HG02885 (cell line): ENCODE data around the gene MTPN.

Experiments used
- ATAC-seq: cut with Tn5 transposase; IDR thresholded peaks from one replicate; pipeline ENCODE4 v1.9.1; 2021; ENCODE audit warnings: mild to moderate bottlenecking; ENCODE audit not compliant: unreplicated experiment, poor library complexity

Gene MTPN

DNA sequence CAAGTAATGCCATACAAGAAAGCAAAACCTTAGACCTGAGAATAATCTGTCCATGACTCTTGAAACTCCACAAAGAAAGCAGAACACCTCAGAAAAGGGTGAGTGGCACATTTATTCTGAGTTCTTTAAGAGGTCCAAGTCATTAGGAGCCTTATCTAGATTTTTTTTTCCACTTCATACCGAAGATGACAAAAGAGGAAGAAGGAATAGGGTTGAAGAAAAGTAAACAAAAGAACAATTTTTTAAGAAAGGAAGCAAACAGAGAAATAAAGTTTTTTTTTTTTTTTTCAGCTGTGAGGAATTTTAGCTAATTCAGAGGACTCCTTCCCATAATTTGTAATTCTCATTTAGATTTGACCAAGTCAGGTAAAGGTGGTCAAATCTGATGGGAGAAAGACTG is 13.1 kb upstream of the MTPN start:
- ATAC-seq: no peak

DNA sequence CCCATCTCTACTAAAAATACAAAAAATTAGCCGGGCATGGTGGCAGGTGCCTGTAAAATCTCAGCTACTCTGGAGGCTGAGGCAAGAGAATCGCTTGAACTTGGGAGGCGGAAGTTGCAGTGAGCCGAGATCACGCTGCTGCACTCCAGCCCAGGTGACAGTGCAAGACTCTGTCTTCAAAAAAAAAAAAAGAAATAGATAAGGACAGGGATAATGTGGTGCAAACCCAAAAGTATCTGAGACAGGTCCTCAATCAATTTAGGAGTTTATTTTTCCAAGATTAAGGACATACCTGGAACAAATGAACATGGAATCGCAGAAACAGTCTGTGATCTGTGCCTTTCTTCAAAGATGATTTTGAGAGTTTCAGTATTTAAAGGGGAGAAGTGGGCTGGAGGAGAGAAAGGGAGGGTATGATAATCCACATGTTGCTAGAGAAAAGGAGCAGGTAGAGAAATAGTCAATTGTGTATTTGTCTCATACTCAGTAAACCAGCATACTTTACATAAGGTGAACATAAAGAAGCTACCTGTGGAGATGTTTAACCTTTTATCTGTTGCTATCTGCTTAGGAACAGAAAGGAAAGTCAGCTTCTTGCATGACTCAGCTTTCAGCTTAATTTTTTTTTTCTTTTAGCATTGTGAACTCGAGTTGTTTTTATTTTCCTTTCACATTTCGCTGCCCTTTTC is 4.9 kb upstream of the MTPN start:
- no peak for ATAC-seq

DNA sequence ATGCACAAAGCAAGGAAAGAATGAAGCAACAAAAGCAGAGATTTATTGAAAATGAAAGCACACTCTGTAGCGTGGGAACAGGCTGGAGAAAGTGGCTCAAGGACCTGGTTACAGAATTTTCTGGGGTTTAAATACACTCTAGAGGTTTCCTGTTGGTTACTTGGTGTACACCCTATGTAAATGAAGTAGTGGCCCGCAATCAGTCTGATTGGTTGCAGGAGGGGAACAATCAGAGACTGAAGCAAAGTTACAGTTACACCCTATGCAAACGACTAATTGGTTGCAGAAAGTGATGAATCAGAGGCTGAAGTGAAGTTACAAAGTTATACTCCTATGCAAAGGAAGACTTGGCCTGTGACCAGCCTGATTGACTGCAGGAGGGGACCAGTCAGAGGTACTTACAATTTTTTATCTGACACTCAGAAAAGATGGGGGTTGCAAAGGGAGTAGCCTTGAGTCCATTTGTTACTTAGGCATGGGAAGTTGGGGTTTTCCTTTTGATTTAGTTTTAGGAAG is 3.6 kb upstream of the MTPN start:
- ATAC-seq: peak; percentile 71

DNA sequence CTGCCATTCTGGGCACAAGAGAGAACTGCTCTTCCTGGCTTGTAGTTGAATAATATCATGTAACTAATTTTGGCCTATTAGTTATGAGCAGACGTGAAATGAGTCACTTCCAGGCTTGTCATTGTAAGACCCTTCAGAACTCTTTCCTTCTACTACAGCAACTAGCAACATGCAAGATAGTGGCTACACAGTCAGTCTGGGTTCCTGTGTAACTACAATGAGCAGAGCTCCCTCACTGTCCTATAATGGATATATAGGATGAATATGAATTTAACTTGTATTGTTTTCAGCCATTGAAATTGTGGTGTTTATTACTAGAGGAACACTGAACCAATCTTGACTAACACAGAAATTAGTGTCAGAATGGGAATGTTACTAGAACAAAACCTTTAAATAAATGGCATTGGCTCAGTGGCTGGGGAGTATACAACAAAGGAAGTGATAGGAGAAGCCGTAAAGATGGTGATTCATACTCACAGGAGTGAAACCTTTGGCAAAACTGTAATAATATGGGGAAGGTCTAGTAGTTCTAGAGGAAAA is 2.9 kb upstream of the MTPN start:
- peak; percentile 29 for ATAC-seq

DNA sequence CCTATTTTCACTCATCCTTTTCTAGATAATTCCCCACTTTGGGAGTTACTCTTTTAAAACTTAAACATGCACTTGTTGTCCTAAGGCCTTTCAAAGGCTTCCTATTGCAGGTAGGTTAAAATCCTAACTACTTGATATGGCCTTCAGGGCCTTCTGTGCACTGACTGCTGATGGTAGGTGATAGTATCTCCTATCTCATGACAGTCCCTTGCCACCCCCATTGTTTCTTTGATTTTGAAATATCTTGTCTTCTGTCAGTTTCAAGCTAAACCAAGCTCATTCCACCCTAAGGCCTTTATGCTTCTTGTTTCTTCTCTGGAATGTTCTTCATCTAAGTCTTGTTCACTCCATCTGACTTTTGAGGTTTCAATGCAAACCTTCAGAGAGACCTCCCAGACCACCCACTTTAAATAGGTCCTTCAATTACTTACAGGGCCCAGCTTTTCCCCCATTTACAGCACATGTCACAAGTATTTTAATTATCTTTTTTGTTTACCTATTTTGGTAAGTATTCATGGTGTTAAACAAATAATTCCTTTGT is 2.4 kb upstream of the MTPN start:
- ATAC-seq: no peak

DNA sequence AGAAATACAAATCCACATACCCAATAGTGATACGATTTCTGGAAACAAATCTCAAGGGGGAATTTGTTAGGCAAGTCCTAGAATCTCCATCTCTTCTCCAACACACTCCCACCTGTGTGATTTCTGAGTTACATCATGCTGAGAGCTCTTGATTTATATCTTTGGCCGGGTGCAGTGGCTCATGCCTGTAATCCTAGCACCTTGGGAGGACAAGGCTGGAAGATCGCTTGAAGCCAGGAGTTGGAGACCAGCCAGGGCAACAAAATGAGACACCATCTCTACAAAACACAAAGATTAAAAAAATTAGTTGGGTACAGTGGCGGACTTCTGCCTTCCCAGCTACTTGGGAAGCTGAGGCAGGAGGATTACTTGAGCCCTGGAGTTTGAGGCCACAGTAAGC is 1.5 kb upstream of the MTPN start:
- ATAC-seq: no peak

DNA sequence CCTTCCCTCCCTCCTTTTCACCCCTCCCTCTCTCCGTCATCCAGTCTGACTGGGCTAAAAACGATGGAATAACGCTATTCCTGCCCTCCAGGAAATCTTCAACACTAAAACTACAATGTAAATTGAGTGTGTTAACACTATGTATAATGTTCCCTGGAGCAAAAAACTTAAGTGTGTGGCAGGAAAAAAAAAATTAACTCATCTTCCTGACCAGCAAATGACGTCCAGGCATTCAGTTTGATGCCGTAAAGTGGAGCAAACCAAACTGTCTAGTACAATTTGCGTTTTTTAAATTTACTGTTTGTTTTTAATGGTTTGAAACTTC is 545 bp upstream of the MTPN start:
- ATAC-seq: no peak

DNA sequence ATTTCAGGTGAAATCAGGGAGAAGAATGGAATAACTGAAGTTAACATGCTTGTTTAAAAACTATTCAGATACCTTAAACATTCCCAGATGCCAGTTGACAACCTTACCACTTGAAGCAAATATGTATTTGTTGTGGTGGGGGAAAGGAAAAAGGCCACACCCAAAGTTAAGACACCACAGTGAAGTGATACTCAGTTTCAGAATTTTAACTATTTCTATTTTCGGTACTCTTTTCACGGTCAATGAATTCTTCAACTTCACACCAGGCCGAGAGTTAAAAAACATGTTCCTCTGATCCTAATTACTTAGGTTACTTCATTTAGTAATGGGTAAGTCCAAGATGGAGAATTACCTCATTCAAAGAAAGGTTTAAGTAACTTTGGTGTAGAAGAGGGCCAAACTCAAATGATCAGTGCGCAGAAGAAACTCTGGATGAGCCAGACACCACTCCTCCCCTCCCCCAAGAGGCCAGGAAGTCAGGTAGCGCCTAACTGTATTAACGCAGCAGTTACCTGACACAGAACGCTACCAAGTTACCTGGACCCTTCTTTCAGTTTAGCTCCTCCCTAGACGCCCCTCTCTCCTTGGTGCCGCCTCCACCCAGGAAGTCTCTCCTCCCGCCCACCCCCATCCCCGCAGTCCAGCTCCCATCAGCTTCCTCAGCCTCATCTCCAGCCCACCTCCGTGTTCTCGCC is 700 bp downstream of the MTPN start:
- ATAC-seq: peak; percentile 21

DNA sequence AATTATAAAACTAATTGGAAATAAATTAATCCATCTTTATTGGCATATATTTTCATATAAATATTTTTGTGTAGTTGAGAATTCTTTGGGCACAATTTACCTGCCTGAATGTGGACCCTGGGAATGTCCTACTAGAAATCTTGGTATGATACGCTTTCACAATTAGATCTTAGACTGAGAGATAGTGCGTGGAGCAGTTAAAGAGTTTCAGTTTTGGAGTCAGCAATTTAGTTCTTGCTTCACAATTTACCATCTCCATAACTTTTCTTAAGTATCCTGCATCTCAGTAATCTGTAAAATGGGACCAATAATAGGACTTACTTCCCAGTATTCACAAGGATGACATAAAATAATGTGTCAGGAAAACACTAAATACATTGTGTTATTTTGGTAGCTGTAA is 2.0 kb downstream of the MTPN start:
- no peak for ATAC-seq

DNA sequence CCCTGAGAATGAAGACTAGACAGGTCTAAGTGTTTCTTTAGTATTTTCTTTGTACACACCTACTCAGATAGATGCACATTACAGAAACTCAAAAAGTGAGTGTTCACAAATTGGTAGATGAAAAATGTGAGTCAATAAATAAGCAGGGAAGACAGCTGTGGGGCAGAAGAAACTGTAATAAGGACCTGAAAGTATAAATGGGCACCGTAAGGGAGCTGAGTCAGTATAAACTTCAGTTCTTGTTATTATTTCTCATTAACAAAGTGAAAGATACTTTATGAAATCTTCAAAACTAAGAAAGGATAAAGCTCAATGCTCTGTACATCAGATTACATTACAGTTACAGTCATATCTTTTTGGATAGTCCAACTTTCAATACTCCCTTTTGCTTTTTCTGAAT is 2.5 kb downstream of the MTPN start:
- ATAC-seq: no peak

DNA sequence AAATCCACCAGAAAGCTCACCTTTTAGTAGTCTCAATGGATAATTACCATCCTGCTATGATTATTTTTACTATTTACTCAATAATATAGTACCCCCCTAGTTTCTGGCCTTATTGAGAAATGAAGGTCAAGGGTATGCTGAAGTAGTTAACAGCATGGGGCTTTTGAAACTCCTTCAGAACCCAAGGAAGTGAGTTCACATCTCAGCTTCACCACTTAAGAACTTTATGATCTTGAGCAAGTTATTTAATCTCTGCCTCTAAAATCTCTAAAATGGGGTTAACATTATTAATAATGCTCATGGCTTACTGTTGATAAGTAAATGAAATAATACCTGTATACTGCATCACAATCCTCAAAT is 5.8 kb downstream of the MTPN start:
- ATAC-seq: peak; percentile 15

DNA sequence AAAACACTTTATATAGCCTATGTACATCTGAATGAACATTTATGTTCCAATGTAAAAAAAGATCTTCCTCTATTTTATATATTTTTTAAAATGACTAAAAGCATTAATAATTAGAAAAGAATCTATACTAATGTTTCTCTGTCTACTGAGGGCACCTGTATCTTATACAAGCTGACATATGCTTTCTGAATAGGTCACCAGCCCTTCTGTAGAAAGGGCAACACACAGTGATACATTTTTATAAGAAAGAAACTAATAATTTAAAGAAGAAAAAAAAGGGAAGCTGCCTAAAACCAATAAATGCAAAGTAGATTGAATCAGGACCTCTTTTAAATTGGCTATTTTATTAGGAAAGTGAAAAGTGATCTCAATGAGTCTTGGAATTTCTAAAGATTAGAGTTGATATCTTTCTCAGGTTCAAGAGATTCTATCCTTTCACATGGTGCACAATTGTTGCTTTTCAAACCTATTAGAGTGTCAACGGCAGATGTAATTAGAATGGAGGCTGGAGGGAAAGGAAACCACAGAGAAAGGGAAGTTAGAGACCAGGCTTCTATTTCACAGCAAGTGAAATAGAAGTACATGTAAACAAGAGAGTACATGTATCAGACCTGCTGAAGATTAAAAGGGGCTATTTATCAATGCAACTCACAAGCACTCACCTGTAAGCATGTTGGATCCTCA is 6.3 kb downstream of the MTPN start:
- ATAC-seq: peak; percentile 84

DNA sequence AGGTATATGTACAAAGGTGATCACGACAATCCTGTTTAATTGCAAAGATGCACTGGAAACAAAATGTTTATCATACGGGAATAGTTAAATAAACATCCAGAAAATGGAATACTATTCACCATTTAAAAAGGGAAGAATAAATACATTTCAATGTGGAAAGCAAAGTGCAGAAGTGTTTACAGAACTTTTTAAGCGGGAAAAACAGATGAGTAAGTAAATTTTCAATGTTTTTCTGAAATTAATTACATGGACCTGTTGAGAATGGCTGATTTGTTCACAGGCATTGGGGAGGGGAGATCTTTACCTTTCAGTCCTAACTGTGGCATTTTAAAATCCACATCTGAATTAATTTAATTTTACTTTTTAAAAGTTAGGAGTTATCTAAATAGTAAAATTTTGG is 7.1 kb downstream of the MTPN start:
- ATAC-seq: no peak

DNA sequence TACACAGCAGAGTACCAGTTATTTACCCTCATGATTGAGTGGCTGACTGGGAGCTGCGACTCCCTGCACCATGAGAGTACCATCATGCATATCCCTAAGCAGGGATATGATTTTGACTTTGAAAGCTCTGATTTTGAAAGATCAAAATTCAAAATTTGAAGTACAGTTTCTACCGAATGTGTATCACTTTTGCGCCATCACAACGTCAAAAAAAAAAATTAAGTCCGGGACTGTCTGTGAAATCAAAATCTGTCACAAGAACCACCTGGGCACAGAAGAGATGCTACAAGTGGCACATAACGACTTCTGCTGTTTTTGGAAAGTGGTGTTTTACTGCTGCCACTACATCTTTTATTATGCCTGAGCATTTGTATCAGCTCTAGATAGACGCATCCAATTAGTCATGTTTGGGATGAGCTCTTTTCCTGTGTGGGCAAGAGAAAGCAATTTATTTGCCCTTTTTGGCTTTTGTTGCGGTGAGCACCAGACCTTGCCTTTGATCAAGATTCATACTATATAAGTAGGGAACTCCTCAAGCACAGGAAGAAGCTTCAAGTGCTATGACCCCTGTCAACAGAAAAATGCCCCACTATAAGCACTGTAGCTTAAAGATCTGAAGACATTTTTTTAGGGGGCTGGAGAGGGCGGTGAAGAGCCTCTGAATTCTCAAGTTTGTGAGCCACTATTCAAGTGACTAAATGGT is 10.7 kb downstream of the MTPN start:
- ATAC-seq: no peak

DNA sequence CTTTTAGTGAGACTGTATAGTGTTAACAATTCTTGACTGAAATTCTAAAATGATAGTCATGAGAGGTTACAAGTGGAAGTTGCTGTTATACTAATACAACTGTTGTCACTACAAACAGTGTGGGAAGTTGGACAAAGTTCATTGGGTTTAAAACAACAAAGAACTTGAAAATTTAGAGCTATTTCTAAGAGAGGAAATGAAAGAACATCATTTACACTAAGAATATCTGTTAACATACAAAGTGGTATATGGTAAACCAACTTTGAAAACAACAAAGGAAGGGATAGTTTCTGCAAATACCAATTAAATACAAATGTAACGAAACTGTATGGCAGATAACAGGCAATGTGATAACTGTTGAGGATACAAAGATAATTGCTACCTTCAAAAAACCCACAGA is 11.6 kb downstream of the MTPN start:
- peak; percentile 74 for ATAC-seq

DNA sequence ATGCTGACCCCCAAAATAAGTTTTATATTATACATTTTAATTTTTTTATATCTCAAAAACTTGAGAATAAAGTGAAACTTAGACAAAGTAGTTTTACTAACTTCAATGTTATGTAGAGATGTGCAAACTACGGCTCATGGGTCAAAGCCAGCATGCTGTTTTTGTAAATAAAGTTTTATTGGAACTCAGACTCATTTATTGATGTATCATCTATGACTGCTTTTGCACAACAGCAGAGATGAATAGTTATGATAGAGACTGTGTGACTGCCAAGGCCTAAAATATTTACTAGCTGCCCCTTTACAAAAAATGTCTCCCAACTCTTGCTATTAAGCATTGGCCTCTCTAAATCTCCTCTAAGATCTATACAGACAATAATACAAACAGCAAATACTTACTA is 12.4 kb downstream of the MTPN start:
- no peak for ATAC-seq

DNA sequence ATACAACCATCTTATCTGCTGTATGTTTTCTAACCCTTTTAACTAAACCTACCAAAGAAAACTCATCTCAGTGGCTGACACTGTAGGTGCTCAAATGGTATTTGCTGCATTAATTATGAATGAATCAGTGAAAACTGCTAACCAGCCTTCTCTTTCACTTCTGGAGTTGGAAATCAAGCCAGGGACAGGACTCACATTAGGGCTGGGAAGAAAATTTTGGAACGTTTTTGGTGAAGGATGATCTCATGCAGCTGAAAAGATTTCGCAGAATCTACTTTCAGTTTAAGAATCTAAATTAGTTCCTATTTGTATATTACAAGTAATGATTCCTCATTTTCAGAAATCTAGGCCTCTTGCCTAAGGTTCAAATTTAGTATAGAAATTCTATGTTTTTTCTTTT is 12.9 kb downstream of the MTPN start:
- no peak for ATAC-seq

DNA sequence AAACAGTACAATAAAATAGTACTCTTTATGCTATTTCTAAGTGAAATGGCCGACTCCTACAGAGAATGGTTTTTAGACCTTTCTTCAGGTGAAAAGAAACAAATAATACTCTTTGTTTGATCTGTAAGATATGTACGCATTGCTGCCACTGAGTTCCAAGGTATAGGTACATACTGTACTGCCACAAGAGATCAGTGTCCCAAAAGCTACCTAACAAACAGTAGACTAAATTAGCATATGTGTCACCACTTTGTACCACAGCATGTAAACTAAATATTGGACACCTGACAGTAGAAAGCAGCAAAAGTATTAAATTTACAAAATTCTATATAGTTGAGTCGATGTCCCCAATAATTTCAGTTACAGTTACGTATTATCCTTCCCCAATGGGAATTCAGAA is 14.4 kb downstream of the MTPN start:
- ATAC-seq: no peak

DNA sequence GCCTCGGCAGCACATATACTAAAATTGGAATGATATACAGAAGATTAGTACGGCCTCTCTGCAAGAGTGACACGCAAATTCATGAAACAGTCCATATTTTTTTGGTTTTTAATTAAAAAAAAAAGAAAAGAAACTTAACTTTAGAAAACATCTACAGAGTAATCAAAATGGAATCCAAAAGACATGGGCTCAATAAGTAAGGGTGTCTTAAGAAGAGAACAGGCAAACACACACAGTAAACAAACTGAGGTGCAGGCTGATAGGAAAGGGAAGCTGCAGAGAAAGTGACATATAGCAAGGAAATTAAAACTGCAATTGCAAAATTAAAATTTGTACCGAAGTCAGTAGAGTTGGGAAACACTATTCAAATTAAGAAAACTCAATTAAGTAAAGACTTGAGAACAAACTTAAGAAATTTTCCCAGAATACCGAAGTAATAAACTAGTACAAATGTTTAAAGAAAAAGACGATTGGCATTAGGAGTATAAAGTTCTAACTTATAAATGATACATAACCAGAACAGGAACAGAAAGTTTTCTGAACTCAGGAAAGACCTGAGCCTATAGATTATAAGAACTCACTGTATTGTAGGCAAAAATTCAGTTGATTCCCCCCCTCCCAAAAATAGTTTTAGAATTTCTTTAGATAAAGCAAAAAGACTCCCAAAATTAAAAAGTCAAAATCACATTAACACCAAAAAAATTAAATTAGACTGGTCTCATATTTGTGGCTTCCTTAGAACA is 16.3 kb downstream of the MTPN start:
- no peak for ATAC-seq
